T-helper 17 cell (primary cell): ENCODE results near the gene MED29. TPM values are rescaled to one million over a fixed set of nuclear protein-coding genes. Genes with fewer than 3 reads are reported as not detected.
A peak's percentile ranks its signal among the peaks of the same experiment; 100 is the strongest.

Experiments
- ATAC-seq: fragments of 150-1000 bp; cut with Tn5 transposase; 2 replicates; pipeline ENCODE4 v1.10.0; 2021; ENCODE audit warnings: mild to moderate bottlenecking, moderate library complexity
- DNase-seq, 3 donors: peaks; one replicate each; pipeline versions ENCODE4 v3.0.0 to v3.0.0-alpha.2; 2020 to 2021
- H3K9me3 ChIP-seq: one replicate; pipeline ENCODE4 v1.7.0; 2013; ENCODE audit warnings: low read length, mild to moderate bottlenecking; ENCODE audit not compliant: control insufficient read depth, poor library complexity, severe bottlenecking
- H3K27ac Mint-ChIP-seq: one replicate; pipeline ENCODE4 v1.8.0; 2022; ENCODE audit warnings: mild to moderate bottlenecking, moderate library complexity, mixed read lengths
- H3K27me3 Mint-ChIP-seq: one replicate; pipeline ENCODE4 v1.8.0; 2022; ENCODE audit warnings: mixed read lengths
- H3K36me3 Mint-ChIP-seq: one replicate; pipeline ENCODE4 v1.8.0; 2022; ENCODE audit warnings: low read depth, mixed read lengths
- H3K4me1 Mint-ChIP-seq: one replicate; pipeline ENCODE4 v1.8.0; 2022; ENCODE audit warnings: mild to moderate bottlenecking, mixed read lengths
- H3K4me3 Mint-ChIP-seq: one replicate; pipeline ENCODE4 v1.8.0; 2022; ENCODE audit warnings: mild to moderate bottlenecking, moderate library complexity, mixed read lengths
- total RNA-seq, 4 donors: library from RNA in 2 of 4; stranded (reverse) in 2 of 4; gene quantifications; one replicate each; pipeline ENCODE4 v1.2.3 and lab custom pipeline; 2022 to 2026

The MED29 gene
- total RNA-seq, 2 donors from 2014 or later: 43.4 to 43.6 TPM

GRCh38 chr19:39406656-39407409 is 15.7 kb downstream of the MED29 start, which contains the start of gene ZFP36:
Gene ZFP36 (plus strand): TSS chr19:39406847. CDS start chr19:39406905, 58 bp downstream.
- ATAC-seq (peak; percentile 16), DNase-seq (peak; percentile 83 to 87 (median 85))
- Mint-ChIP-seq H3K4me1 (peaks cover 60% of the 10 kb centered on the region), H3K4me3 (peak within 1 kb of the TSS; percentile 94), H3K36me3 (peaks cover 20% of the 10 kb centered on the region), H3K27ac (peak within 1 kb of the TSS; percentile 99), H3K27me3 (no peaks in the 10 kb centered on the region)
- H3K9me3 ChIP-seq: no peaks in the 10 kb centered on the region

DNA sequence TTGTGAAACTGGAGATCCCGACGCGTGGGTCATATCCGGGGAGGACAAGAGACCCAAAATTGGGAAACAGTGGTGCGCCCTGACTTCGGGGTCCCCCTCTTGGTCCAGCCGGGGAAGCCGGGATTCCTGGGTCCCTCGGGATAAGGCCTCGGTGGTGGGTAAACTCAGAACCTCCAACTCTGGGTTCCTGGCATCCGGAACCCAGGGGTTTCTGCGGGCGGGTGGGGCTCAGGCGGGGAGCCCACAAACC is 16.2 kb downstream of the MED29 start:
- no peaks in the 10 kb centered on the region for H3K9me3 ChIP-seq
- DNase-seq (no peak), ATAC-seq (no peak)
- peak overlapping the region; percentile 99 for H3K27ac Mint-ChIP-seq
- peaks cover 59% of the 10 kb centered on the region for H3K4me1 Mint-ChIP-seq
- peaks cover 22% of the 10 kb centered on the region for H3K36me3 Mint-ChIP-seq
- H3K4me3 Mint-ChIP-seq: peak overlapping the region; percentile 94
- H3K27me3 Mint-ChIP-seq: no peaks in the 10 kb centered on the region

- Mint-ChIP-seq H3K36me3 (peaks cover 22% of the 10 kb centered on the region), H3K27ac (peak overlapping the region; percentile 99), H3K27me3 (no peaks in the 10 kb centered on the region), H3K4me3 (peak overlapping the region; percentile 94), H3K4me1 (peaks cover 54% of the 10 kb centered on the region)
- H3K9me3 ChIP-seq: no peaks in the 10 kb centered on the region
- ATAC-seq (no peak), DNase-seq (peak; percentile 45 to 52 (median 49))
Observed at GRCh38 chr19:39407660-39408391, 16.6 kb downstream of the MED29 start.

- H3K36me3 Mint-ChIP-seq: peaks cover 22% of the 10 kb centered on the region
- H3K4me3 Mint-ChIP-seq: peak overlapping the region; percentile 94
- DNase-seq (peak in 2 of 3 donors; percentile 29 to 37), ATAC-seq (no peak)
- peak overlapping the region; percentile 99 for H3K27ac Mint-ChIP-seq
- peaks cover 53% of the 10 kb centered on the region for H3K4me1 Mint-ChIP-seq
- H3K27me3 Mint-ChIP-seq: no peaks in the 10 kb centered on the region
- H3K9me3 ChIP-seq: no peaks in the 10 kb centered on the region
Observed at GRCh38 chr19:39408392-39409207, 17.4 kb downstream of the MED29 start.

DNA sequence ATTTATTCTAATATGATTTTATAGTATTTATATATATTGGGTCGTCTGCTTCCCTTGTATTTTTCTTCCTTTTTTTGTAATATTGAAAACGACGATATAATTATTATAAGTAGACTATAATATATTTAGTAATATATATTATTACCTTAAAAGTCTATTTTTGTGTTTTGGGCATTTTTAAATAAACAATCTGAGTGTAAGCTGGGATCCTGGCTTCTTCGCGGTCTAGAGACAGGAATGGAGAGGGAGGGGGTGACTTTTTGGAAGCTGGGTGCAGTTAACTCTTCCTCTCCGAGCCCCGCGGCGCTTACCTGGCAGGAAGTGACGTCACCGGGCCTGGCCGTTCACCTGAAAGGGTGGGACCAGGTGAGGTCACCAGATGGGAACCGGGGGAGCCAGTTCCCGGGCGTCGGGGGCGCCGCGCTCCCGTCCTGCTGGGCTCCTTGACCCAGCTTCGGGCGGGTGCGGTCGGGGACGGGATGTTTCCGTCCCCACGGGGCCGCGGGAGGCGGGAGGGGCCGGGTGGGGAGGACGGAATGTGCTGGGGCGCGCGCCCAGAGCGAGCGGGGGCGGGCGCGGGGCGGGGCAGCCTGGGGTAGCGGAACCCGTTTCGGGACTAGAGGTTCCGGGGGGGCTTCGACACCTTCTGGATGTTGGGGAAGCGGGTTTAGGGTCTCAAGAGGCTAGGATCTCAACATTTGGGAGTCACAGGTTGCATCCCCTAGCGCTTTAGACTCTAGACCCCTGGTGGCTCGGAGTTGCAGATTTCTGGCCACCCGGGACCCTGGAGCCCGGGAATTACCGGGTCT is 18.2 kb downstream of the MED29 start:
- ATAC-seq (peak; percentile 6), DNase-seq (peak; percentile 80 to 83 (median 82))
- Mint-ChIP-seq H3K4me3 (peak overlapping the region; percentile 94), H3K27ac (peak overlapping the region; percentile 99), H3K4me1 (peaks cover 57% of the 10 kb centered on the region), H3K36me3 (peaks cover 22% of the 10 kb centered on the region), H3K27me3 (no peaks in the 10 kb centered on the region)
- H3K9me3 ChIP-seq: no peaks in the 10 kb centered on the region

- H3K27me3 Mint-ChIP-seq: no peaks in the 10 kb centered on the region
- peak overlapping the region; percentile 99 for H3K27ac Mint-ChIP-seq
- DNase-seq (peak; percentile 67 to 72 (median 68)), ATAC-seq (peak; percentile 32)
- peak overlapping the region; percentile 94 for H3K4me3 Mint-ChIP-seq
- H3K9me3 ChIP-seq: no peaks in the 10 kb centered on the region
- peaks cover 60% of the 10 kb centered on the region for H3K4me1 Mint-ChIP-seq
- H3K36me3 Mint-ChIP-seq: peaks cover 22% of the 10 kb centered on the region
Observed at GRCh38 chr19:39410017-39410830, 19.0 kb downstream of the MED29 start.

- no peak for ATAC-seq
- Mint-ChIP-seq H3K27me3 (no peaks in the 10 kb centered on the region), H3K27ac (peak overlapping the region; percentile 99), H3K4me3 (peak overlapping the region; percentile 94), H3K4me1 (peaks cover 60% of the 10 kb centered on the region), H3K36me3 (peaks cover 22% of the 10 kb centered on the region)
- no peaks in the 10 kb centered on the region for H3K9me3 ChIP-seq
- DNase-seq: no peak
Observed at GRCh38 chr19:39410831-39411080, 19.6 kb downstream of the MED29 start.

DNA sequence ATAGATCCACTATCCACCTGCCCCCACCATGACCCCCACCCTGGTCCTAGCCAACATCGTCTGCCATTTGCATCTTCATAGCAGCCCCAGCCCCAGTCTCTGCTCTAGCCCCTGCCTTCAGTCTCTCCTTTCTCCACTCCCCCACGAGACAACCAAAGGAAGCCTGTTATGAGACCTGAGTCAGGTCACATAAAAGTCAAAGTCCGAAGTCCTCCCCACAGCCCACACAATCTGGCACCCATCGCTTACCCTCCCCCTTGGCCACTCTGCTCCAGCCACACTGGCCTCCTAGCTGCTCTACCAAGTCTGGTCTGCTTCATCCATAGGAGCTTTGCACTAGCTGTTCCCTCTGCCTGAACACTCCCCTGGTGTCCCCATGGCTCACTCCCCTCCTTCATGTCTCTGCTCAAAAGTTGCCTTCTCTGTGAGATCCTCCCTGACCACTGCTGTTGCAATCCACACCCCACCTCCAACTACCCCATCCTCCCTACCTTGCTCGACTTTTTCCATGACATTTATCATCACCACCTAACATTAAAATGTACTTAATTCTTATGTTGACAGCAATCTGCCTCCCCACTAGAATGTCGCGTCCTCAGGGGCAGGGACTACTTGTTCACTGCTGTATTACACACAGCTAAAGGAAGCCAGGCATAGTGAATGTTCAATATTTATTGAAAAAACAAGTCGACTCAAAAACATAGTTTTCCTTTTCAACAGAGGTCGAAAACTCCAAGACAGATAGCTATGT is 20.1 kb downstream of the MED29 start:
- peaks cover 57% of the 10 kb centered on the region for H3K4me1 Mint-ChIP-seq
- ATAC-seq (peak; percentile 0), DNase-seq (peak in 1 of 3 donors; percentile 30)
- H3K27ac Mint-ChIP-seq: peak overlapping the region; percentile 99
- no peaks in the 10 kb centered on the region for H3K27me3 Mint-ChIP-seq
- H3K4me3 Mint-ChIP-seq: peak overlapping the region; percentile 94
- no peaks in the 10 kb centered on the region for H3K9me3 ChIP-seq
- peaks cover 20% of the 10 kb centered on the region for H3K36me3 Mint-ChIP-seq

DNA sequence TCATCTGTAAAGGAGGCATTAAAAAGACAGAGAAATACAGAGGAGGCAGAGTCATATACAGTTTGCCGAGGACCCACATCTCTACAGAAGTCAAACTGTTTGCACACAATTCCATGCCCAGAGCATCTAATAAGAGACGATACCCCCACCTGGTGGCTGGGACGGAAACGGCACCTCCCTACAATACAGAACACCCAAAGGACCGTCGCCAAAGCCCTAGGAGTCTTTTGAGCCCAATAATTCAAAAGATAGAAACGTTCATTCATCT is 20.6 kb downstream of the MED29 start:
- no peaks in the 10 kb centered on the region for H3K9me3 ChIP-seq
- ATAC-seq: peak; percentile 54
- Mint-ChIP-seq H3K27me3 (no peaks in the 10 kb centered on the region), H3K4me3 (peak overlapping the region; percentile 94), H3K36me3 (peaks cover 19% of the 10 kb centered on the region), H3K4me1 (peaks cover 54% of the 10 kb centered on the region), H3K27ac (peak overlapping the region; percentile 99)
- DNase-seq: peak; percentile 74 to 86 (median 83)

- H3K27ac Mint-ChIP-seq: peak within 1 kb of the TSS; percentile 99
- peaks cover 19% of the 10 kb centered on the region for H3K36me3 Mint-ChIP-seq
- H3K27me3 Mint-ChIP-seq: no peaks in the 10 kb centered on the region
- peak; percentile 68 for ATAC-seq
- peaks cover 50% of the 10 kb centered on the region for H3K4me1 Mint-ChIP-seq
- H3K9me3 ChIP-seq: no peaks in the 10 kb centered on the region
- peak within 1 kb of the TSS; percentile 94 for H3K4me3 Mint-ChIP-seq
- DNase-seq: peak; percentile 90 to 96 (median 92)
Observed at GRCh38 chr19:39412100-39412866, 21.1 kb downstream of the MED29 start, which contains the start of gene PLEKHG2. Gene PLEKHG2 (plus strand): TSS chr19:39412669. CDS start chr19:39414087, 1,418 bp downstream.

GRCh38 chr19:39412867-39413271 is 21.7 kb downstream of the MED29 start:
- H3K9me3 ChIP-seq: no peaks in the 10 kb centered on the region
- Mint-ChIP-seq H3K27me3 (no peaks in the 10 kb centered on the region), H3K4me1 (peaks cover 50% of the 10 kb centered on the region), H3K27ac (peak overlapping the region; percentile 99), H3K36me3 (peaks cover 17% of the 10 kb centered on the region), H3K4me3 (peak overlapping the region; percentile 94)
- no peak for ATAC-seq
- no peak for DNase-seq
